Measurements from ENCODE around the gene TUBAL3.

GRCh38 chr10:5364374-5364773 lies 40.3 kb downstream of the TUBAL3 start:
- no peak for TF ChIP-seq POLR2A (IDR thresholded peaks at IDR 0.05)
- TF ChIP-seq, protein P1, sequence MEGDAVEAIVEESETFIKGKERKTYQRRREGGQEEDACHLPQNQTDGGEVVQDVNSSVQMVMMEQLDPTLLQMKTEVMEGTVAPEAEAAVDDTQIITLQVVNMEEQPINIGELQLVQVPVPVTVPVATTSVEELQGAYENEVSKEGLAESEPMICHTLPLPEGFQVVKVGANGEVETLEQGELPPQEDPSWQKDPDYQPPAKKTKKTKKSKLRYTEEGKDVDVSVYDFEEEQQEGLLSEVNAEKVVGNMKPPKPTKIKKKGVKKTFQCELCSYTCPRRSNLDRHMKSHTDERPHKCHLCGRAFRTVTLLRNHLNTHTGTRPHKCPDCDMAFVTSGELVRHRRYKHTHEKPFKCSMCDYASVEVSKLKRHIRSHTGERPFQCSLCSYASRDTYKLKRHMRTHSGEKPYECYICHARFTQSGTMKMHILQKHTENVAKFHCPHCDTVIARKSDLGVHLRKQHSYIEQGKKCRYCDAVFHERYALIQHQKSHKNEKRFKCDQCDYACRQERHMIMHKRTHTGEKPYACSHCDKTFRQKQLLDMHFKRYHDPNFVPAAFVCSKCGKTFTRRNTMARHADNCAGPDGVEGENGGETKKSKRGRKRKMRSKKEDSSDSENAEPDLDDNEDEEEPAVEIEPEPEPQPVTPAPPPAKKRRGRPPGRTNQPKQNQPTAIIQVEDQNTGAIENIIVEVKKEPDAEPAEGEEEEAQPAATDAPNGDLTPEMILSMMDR (IDR thresholded peaks at IDR 0.05): no peak

Data from vagina (tissue), 2 donors.